ENCODE measurements around the gene C1orf87. TPM values are rescaled to one million over a fixed set of nuclear protein-coding genes. Genes with fewer than 3 reads are reported as not detected.

The C1orf87 gene
- total RNA-seq, 1 experiment from 2014 or later = 0.33 TPM

- Histone ChIP-seq H4K5ac (ENCODE audit: insufficient read length, low read depth, low read length) (no peak overlapping the region), H2BK20ac (ENCODE audit: low read depth, low read length, poor library complexity, severe bottlenecking) (no peak overlapping the region), H2BK5ac (ENCODE audit: insufficient read length, low read length) (no peak overlapping the region), H2AK5ac (ENCODE audit: insufficient read length, low read length) (no peak overlapping the region), H2AFZ (ENCODE audit: low read length) (no peak overlapping the region), H3K27ac (ENCODE audit: insufficient read length, low read depth, low read length) (no peak overlapping the region), H2BK12ac (ENCODE audit: insufficient read length, low read depth, low read length) (no peak overlapping the region), H3K56ac (ENCODE audit: insufficient read length, low read depth, low read length) (no peak overlapping the region), H3K14ac (ENCODE audit: insufficient read depth, low read length) (no peak overlapping the region), H3K18ac (ENCODE audit: insufficient read length, low read depth, low read length) (no peak overlapping the region), H3K23me2 (ENCODE audit: insufficient read length, low read depth, low read length, poor library complexity, severe bottlenecking) (no peaks in the 10 kb centered on the region), H4K8ac (replicated peaks; ENCODE audit: insufficient read length, low read depth, low read length) (no peak overlapping the region), H3K4ac (ENCODE audit: low read depth, low read length) (no peak overlapping the region), H4K20me1 (ENCODE audit: control insufficient read depth, insufficient read depth, insufficient read length) (no peaks in the 10 kb centered on the region), H3K79me2 (ENCODE audit: insufficient read depth, low read length) (no peaks in the 10 kb centered on the region), H2BK120ac (ENCODE audit: low read depth, low read length, poor library complexity, severe bottlenecking) (no peak overlapping the region), H3K9me3 (ENCODE audit: control insufficient read depth, low read depth, low read length) (no peaks in the 10 kb centered on the region), H3K4me2 (ENCODE audit: insufficient read depth, insufficient read length, low read length) (no peak overlapping the region), H3K79me1 (ENCODE audit: insufficient read depth, low read depth, low read length, poor library complexity, severe bottlenecking) (no peaks in the 10 kb centered on the region), H3K9ac (ENCODE audit: extremely low read depth, insufficient read length, low read length) (no peak overlapping the region), H3K4me1 (ENCODE audit: insufficient read depth, low read length) (no peaks in the 10 kb centered on the region), H4K91ac (ENCODE audit: insufficient read length, low read depth, low read length) (no peak overlapping the region), H2BK15ac (ENCODE audit: low read depth, low read length) (no peak overlapping the region), H3T11ph (ENCODE audit: low read length) (no peak overlapping the region), H3K27me3 (ENCODE audit: insufficient read depth, low read length) (no peaks in the 10 kb centered on the region), H3K23ac (ENCODE audit: insufficient read length, low read depth, low read length) (no peak overlapping the region)
- TF ChIP-seq, protein P1, sequence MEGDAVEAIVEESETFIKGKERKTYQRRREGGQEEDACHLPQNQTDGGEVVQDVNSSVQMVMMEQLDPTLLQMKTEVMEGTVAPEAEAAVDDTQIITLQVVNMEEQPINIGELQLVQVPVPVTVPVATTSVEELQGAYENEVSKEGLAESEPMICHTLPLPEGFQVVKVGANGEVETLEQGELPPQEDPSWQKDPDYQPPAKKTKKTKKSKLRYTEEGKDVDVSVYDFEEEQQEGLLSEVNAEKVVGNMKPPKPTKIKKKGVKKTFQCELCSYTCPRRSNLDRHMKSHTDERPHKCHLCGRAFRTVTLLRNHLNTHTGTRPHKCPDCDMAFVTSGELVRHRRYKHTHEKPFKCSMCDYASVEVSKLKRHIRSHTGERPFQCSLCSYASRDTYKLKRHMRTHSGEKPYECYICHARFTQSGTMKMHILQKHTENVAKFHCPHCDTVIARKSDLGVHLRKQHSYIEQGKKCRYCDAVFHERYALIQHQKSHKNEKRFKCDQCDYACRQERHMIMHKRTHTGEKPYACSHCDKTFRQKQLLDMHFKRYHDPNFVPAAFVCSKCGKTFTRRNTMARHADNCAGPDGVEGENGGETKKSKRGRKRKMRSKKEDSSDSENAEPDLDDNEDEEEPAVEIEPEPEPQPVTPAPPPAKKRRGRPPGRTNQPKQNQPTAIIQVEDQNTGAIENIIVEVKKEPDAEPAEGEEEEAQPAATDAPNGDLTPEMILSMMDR (conservative IDR thresholded peaks at IDR 0.05) = no peak
- DNase-seq = no peak
- H3K27me3 Mint-ChIP-seq (ENCODE audit: low read depth) = no peaks in the 10 kb centered on the region
- WGBS (ENCODE audit: extremely low coverage, insufficient read length, low lambda C conversion rate) = no CpG with 5 or more reads among the region's 2 CpGs
- no peak overlapping the region for H3K27ac Mint-ChIP-seq
- H3K9me3 Mint-ChIP-seq = no peaks in the 10 kb centered on the region; a peak in 1 of 5 replicates
- no peak overlapping the region for H3K4me3 Mint-ChIP-seq
- H3K36me3 Mint-ChIP-seq (ENCODE audit: insufficient read depth in 1 of 3, low read depth in 3 of 3) = no peaks in the 10 kb centered on the region; a peak in 1 of 7 replicates
- H3K4me1 Mint-ChIP-seq = peaks cover 7 to 9% of the 10 kb centered on the region in 2 experiments
Observed at GRCh38 chr1:60113028-60113427, 39.5 kb upstream of the C1orf87 start.
